IPS-15b (cell line): Measurements from ENCODE around the gene PDK2.

ENCODE experiments used
- H3K27me3 ChIP-seq: one replicate; pipeline ENCODE4 v1.6.1; 2013; ENCODE audit warnings: low read length; ENCODE audit not compliant: control insufficient read depth, insufficient read depth
- H3K36me3 ChIP-seq: one replicate; pipeline ENCODE4 v1.6.1; 2013; ENCODE audit warnings: low read length; ENCODE audit not compliant: control insufficient read depth, insufficient read depth
- H3K4me1 ChIP-seq: one replicate; pipeline ENCODE4 v1.6.1; 2013; ENCODE audit warnings: mild to moderate bottlenecking, low read length; ENCODE audit not compliant: control insufficient read depth, insufficient read depth
- H3K4me3 ChIP-seq: one replicate; pipeline ENCODE4 v1.5.1; 2013; ENCODE audit warnings: low read depth, low read length
- H3K9ac ChIP-seq: one replicate; pipeline ENCODE4 v1.6.1; 2013; ENCODE audit warnings: low read depth, mild to moderate bottlenecking, low read length
- H3K9me3 ChIP-seq: one replicate; pipeline ENCODE4 v1.6.1; 2013; ENCODE audit warnings: mild to moderate bottlenecking, low read length; ENCODE audit not compliant: control insufficient read depth, insufficient read depth

Gene PDK2

GRCh38 chr17:50146230-50146926 is 51.2 kb downstream of the PDK2 start:
- no peaks in the 10 kb centered on the region for H3K9me3 ChIP-seq
- H3K27me3 ChIP-seq = peaks cover 3% of the 10 kb centered on the region
- no peak overlapping the region for H3K4me3 ChIP-seq
- H3K36me3 ChIP-seq = peaks cover 22% of the 10 kb centered on the region
- no peak overlapping the region for H3K9ac ChIP-seq
- peaks cover 5% of the 10 kb centered on the region for H3K4me1 ChIP-seq

DNA sequence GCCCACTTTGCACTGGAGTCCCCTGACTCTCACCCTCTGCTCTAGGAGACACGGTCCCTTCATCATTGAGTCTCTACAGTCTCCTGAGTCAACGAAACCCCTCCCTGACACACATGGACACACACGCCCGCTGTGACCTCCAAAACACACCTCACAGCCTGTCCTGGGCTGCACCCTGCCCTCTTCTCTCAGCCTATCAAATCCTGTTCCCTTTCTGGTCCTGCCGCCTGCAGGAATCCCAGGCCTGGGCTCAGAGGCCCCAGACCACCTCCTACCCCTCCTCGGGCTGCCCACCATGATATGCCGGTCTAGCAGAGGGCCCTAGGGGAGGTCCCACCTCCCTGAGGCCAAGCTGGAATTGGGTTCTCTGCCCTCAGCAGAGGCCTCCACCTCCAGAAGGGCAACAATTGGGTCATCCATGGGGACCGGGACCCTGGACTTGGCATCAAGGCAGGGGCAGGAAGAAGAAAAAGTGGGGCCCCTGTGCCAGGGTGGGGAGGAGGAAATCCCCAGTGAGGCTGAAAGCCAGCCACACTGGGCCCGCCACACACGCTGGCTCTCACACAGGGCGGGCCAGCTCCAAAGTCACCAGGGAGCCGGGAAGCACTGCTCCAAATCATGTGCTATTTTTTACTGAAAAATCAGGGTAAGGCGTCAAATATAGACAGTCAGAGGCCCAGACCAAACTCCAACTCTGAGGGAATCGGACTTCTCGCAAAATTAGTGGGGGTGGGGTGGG is 51.9 kb downstream of the PDK2 start:
- Histone ChIP-seq H3K4me3 (peak overlapping the region; percentile 54), H3K36me3 (peaks cover 18% of the 10 kb centered on the region), H3K9me3 (no peaks in the 10 kb centered on the region), H3K27me3 (peaks cover 3% of the 10 kb centered on the region), H3K9ac (no peak overlapping the region), H3K4me1 (peaks cover 5% of the 10 kb centered on the region)

- H3K4me3 ChIP-seq = peak overlapping the region; percentile 54
- peaks cover 3% of the 10 kb centered on the region for H3K27me3 ChIP-seq
- H3K36me3 ChIP-seq = peaks cover 11% of the 10 kb centered on the region
- no peaks in the 10 kb centered on the region for H3K9me3 ChIP-seq
- no peak overlapping the region for H3K9ac ChIP-seq
- H3K4me1 ChIP-seq = peaks cover 7% of the 10 kb centered on the region
These were observed 52.7 kb downstream of the PDK2 start for GRCh38 chr17:50147841-50148225.

DNA sequence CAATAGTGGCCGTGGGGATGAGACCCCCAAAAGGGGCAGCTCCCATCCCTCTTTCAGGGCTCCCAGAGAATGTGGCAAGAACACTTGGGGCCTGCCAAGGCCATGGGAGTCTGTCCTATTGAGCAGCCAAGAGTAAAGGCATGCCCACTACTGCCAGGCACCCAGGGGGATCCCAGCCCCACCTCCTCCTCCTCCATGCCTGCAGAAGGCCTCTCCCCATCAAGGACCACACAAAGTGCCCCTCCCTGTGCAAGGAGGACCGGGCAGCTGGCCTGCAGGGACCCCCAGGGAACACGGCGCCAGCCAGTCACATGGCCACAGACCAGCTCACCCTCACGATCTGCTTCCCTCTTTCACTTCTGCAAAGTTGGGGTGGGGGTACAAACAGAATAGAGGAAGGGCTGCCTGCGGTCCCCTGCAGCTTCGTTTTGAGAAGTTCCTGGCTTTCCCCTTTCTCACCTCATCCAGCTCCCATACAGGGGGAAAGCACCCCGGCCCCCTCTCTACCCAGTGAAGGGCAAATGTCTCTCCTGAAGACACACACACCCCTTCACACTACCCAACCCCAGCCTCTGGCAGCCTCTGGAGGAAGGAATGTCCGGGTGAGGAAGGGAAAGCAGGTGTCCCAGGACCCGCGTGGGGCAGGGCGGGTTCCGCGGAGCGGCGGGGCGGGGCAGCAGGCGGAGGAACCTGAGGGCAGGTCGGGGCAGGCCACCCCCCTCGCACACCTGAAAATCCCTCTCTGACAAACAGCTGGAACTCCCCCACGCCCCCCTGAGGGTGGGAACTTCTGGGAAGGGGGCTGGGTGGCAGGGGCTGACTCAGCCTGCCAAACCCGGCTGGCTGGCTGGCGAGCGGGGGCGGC is 53.3 kb downstream of the PDK2 start:
- Histone ChIP-seq H3K27me3 (peaks cover 3% of the 10 kb centered on the region), H3K4me3 (peak overlapping the region; percentile 54), H3K9me3 (no peaks in the 10 kb centered on the region), H3K4me1 (peaks cover 7% of the 10 kb centered on the region), H3K9ac (no peak overlapping the region), H3K36me3 (peaks cover 10% of the 10 kb centered on the region)

DNA sequence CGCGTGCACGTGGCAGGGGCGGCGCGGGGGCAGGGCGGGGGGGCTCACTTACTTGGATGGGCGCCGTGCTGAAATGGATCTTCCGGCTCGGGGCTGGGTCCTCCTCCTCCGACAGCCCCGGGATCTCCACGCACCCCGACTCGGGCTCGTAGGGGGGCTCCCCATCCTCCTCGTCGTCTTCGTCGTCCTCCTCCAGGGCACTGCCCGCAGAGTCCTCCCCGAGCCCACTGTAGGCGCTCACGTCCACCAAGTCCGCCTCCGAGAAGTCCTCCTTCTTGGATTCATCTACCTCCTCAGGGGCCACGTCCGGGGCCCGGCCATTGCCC is 53.9 kb downstream of the PDK2 start:
- H3K4me3 ChIP-seq = peak overlapping the region; percentile 54
- H3K36me3 ChIP-seq = peaks cover 6% of the 10 kb centered on the region
- H3K9me3 ChIP-seq = no peaks in the 10 kb centered on the region
- peaks cover 7% of the 10 kb centered on the region for H3K4me1 ChIP-seq
- H3K27me3 ChIP-seq = peaks cover 3% of the 10 kb centered on the region
- H3K9ac ChIP-seq = no peak overlapping the region

DNA sequence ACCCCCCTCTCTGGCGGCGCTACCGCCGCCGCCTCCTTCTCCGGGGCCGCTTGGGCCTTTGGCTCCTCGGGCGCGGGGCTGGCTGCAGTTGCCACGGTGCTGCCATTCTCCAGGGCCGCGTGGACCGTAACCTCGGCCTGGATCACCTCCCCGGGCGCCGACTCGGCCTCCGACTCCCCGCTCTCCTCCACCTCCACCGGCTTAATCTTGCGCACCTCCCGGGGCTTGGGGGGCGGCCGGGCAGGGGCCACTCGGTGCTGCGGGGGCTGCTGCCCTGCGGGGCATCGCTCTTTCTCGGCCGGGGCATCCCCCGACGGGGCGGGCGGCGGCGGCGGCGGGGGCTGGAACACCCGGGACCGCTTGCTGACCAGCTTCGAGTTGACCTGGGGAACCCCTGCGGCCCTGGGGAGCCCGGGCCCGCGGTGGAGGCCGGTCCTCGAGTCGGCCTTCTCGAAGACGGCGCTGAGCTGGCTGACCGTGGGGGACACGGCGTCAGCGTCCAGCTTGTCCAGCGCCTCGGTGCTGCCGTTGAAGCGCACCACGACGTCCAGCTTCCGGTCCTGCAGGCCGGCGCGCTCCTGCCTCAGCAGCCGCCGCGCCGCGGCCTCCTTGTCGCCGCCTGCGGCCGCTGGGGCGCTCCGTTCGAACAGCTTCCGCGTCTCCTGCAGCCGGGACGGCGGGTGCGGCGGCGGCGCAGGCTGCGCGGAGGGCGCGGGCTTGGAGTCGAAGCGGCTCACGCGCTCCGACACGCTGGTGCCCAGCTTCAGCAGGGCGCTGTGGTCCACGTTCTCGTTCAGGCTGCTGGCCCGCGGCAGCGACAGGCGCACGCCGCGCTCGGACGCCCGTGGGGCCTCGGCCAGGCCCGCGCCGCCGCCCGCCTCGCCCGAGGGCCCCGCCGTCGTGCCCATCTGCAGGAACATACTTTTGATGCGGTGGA is 54.5 kb downstream of the PDK2 start:
- Histone ChIP-seq H3K4me3 (peak overlapping the region; percentile 54), H3K36me3 (peaks cover 4% of the 10 kb centered on the region), H3K9ac (no peak overlapping the region), H3K9me3 (no peaks in the 10 kb centered on the region), H3K27me3 (peaks cover 3% of the 10 kb centered on the region), H3K4me1 (peaks cover 7% of the 10 kb centered on the region)

GRCh38 chr17:50150354-50151040 is 55.3 kb downstream of the PDK2 start, which contains the start of gene PPP1R9B:
Gene PPP1R9B, minus strand, starts transcription at chr17:50150677. Its CDS starts 164 bp downstream, at chr17:50150513.
- peaks cover 7% of the 10 kb centered on the region for H3K4me1 ChIP-seq
- H3K9me3 ChIP-seq = no peaks in the 10 kb centered on the region
- peaks cover 3% of the 10 kb centered on the region for H3K27me3 ChIP-seq
- H3K9ac ChIP-seq = peak within 1 kb of the TSS; percentile 60
- H3K4me3 ChIP-seq = peak within 1 kb of the TSS; percentile 85
- no peaks in the 10 kb centered on the region for H3K36me3 ChIP-seq

GRCh38 chr17:50151041-50151936 is 56.1 kb downstream of the PDK2 start:
- Histone ChIP-seq H3K27me3 (peaks cover 3% of the 10 kb centered on the region), H3K9me3 (no peaks in the 10 kb centered on the region), H3K4me1 (peaks cover 7% of the 10 kb centered on the region), H3K36me3 (no peaks in the 10 kb centered on the region), H3K9ac (peak overlapping the region; percentile 60), H3K4me3 (peak overlapping the region; percentile 85)

- H3K9ac ChIP-seq = no peak overlapping the region
These were observed 56.9 kb downstream of the PDK2 start for GRCh38 chr17:50151937-50152547.

DNA sequence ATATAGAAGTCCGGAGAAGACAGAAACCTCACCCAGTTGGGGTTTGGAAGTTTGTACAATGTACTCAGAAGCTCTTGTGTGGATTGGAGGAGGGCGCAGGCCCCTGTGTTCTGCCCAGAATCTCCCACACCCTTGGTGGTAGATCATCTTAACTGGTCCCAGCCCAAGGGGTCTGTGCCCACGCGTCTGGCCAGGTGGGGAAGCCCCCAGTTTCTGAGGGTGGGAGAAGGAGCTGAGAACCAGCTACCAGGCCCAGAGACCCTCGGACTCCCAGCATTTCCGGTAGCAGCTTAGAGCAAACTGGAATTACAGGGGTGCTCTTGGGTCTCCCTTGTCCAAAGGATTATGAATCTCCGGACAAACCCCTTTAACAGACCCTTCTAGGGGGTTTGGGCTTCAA is 57.6 kb downstream of the PDK2 start:
- peaks cover 2% of the 10 kb centered on the region for H3K4me1 ChIP-seq
- H3K27me3 ChIP-seq = peaks cover 3% of the 10 kb centered on the region
- H3K36me3 ChIP-seq = no peaks in the 10 kb centered on the region
- no peaks in the 10 kb centered on the region for H3K9me3 ChIP-seq
- no peak overlapping the region for H3K9ac ChIP-seq
- no peak overlapping the region for H3K4me3 ChIP-seq

More at GRCh38 chr17:50151937-50152547, 56.9 kb downstream of the PDK2 start:
- Histone ChIP-seq H3K9me3 (no peaks in the 10 kb centered on the region), H3K4me3 (peak overlapping the region; percentile 85), H3K27me3 (peaks cover 3% of the 10 kb centered on the region), H3K36me3 (no peaks in the 10 kb centered on the region), H3K4me1 (peaks cover 2% of the 10 kb centered on the region)
